GM12878 (cell line): ENCODE data around the gene RBKS. TPM values are rescaled to one million over a fixed set of nuclear protein-coding genes. Genes with fewer than 3 reads are reported as not detected.

Experiments used
- ATAC-seq: fragments of 200-7000 bp; cut with Tn5 transposase; 3 replicates; pipeline ENCODE4 v1.9.1; 2020; ENCODE audit warnings: mild to moderate bottlenecking, moderate library complexity
- BruUV-seq: library from RNA; stranded (reverse); fragments of 400-500 nt; replicated peaks from 2 replicates; lab custom pipeline; 2021; lab: Mats Ljungman, UMichigan
- CTCF ChIA-PET: fragments of 300-600 bp; sonication (Branson Sonifier 250); formaldehyde crosslinking; extraction: SDS; loops from one replicate; lab custom pipeline; 2021; ENCODE audit warnings: inconsistent platforms; lab: Yijun Ruan, JAX
- POLR2A ChIA-PET: fragments of 350-600 bp; formaldehyde crosslinking; extraction: SDS; loops from one replicate; lab custom pipeline; 2021; ENCODE audit warnings: inconsistent platforms; lab: Charles Lee
- RAD21 ChIA-PET: fragments of 300-600 bp; sonication (Branson Sonifier 250); formaldehyde crosslinking; loops from one replicate; lab custom pipeline; 2023; ENCODE audit warnings: antibody characterized with exemption; ENCODE audit not compliant: unreplicated experiment; lab: Charles Lee
- SMC1A ChIA-PET: fragments of 300-600 bp; sonication (Branson Sonifier 250); formaldehyde crosslinking; loops from one replicate; lab custom pipeline; 2023; ENCODE audit not compliant: unreplicated experiment, uncharacterized antibody; lab: Charles Lee
- DNase-seq: peaks from one replicate; pipeline ENCODE4 v3.0.0-alpha.2; 2011; ENCODE audit warnings: low read depth, low spot score
- FAIRE-seq: peaks from 3 replicates; lab custom pipeline; 2011; peaks lifted over from hg19 to GRCh38; lab: Jason Lieb, UNC
- H2AFZ ChIP-seq: 2 replicates; pipeline ENCODE4 v1.6.0; 2011; ENCODE audit warnings: low read depth, low read length, control low read depth; ENCODE audit not compliant: control insufficient read depth
- H3K27ac ChIP-seq: 2 replicates; pipeline ENCODE4 v1.5.1; 2011; ENCODE audit warnings: control low read depth; ENCODE audit not compliant: control insufficient read depth, insufficient read depth
- H3K27me3 ChIP-seq, 2 experiments: replicated peaks in 1 of 2; 2 replicates each; pipeline versions ENCODE4 v1.6.0 to v1.6.1; 2011; ENCODE audit warnings: low read length in 1 of 2; ENCODE audit not compliant: control insufficient read depth in 2 of 2, insufficient read depth in 2 of 2
- H3K36me3 ChIP-seq, 2 experiments: 2 replicates each; pipeline ENCODE4 v1.5.1; 2011; ENCODE audit warnings: low read length in 1 of 2; ENCODE audit not compliant: control insufficient read depth in 2 of 2, insufficient read depth in 2 of 2
- H3K4me1 ChIP-seq: 2 replicates; pipeline ENCODE4 v1.6.1; 2011; ENCODE audit warnings: mild to moderate bottlenecking, low read length, moderate library complexity, mixed read lengths; ENCODE audit not compliant: control insufficient read depth, insufficient read depth
- H3K4me2 ChIP-seq: 2 replicates; pipeline ENCODE4 v1.6.0; 2011; ENCODE audit warnings: control low read depth; ENCODE audit not compliant: control insufficient read depth, insufficient read depth
- H3K4me3 ChIP-seq: fragments of 200-600 bp; sonication (generic); 2 replicates; pipeline ENCODE4 v1.5.1; 2016
- H3K79me2 ChIP-seq: 2 replicates; pipeline ENCODE4 v1.6.0; 2011; ENCODE audit warnings: low read length; ENCODE audit not compliant: control insufficient read depth, insufficient read depth
- H3K9ac ChIP-seq: 2 replicates; pipeline ENCODE4 v1.8.0; 2011; ENCODE audit warnings: low read length, control low read depth, mixed read lengths; ENCODE audit not compliant: control insufficient read depth, insufficient read depth
- H3K9me3 ChIP-seq: replicated peaks from 3 replicates; pipeline ENCODE4 v1.5.1; 2011; ENCODE audit warnings: mild to moderate bottlenecking, low read length; ENCODE audit not compliant: control insufficient read depth, insufficient read depth
- H4K20me1 ChIP-seq: 2 replicates; pipeline ENCODE4 v1.6.0; 2011; ENCODE audit not compliant: control insufficient read depth, insufficient read depth
- DPF2 ChIP-seq: fragments of 450-650 bp; IDR thresholded peaks from 2 replicates; pipeline ENCODE4 v1.6.1; 2017; ENCODE audit warnings: mild to moderate bottlenecking
- HDAC6 ChIP-seq: fragments of 200-600 bp; sonication (generic); IDR thresholded peaks from one replicate; pipeline ENCODE4 v1.8.0; 2017; ENCODE audit warnings: antibody characterized with exemption; ENCODE audit not compliant: unreplicated experiment
- MYB ChIP-seq: fragments of 150-350 bp; IDR thresholded peaks from 2 replicates; pipeline ENCODE4 v1.6.1; 2014; ENCODE audit warnings: mild to moderate bottlenecking, low read depth, low read length, borderline replicate concordance
- POLR2A ChIP-seq: IDR thresholded peaks from 2 replicates; pipeline ENCODE4 v1.6.1; 2011; ENCODE audit warnings: low read depth, mild to moderate bottlenecking, low read length
- SMAD5 ChIP-seq: IDR thresholded peaks from 2 replicates; pipeline ENCODE4 v1.6.1; 2016; ENCODE audit warnings: antibody characterized with exemption, low read depth
- YY1 ChIP-seq: IDR thresholded peaks from 2 replicates; pipeline ENCODE4 v1.6.1; 2011; ENCODE audit warnings: low read depth, mild to moderate bottlenecking, low read length
- WGBS: methylation state at CpG from one replicate; pipeline ENCODE4 v1.1.6; 2016; ENCODE audit warnings: low lambda C conversion rate; ENCODE audit not compliant: insufficient replicate concordance, insufficient coverage; ENCODE audit errors: missing lambda C conversion rate; 5-methylcytosine and 5-hydroxymethylcytosine counted together
- in situ Hi-C: fragments of 300-500 bp; cut with MboI; formaldehyde crosslinking; loops from 9 replicates; pipeline ENCODE4 v1.14.3; 2018; ENCODE audit warnings: mixed read lengths
- intact Hi-C: fragments of 100-400 bp; cut with micrococcal nuclease; formaldehyde crosslinking; loops from one replicate; pipeline ENCODE4 v1.14.2; 2022; ENCODE audit not compliant: unreplicated experiment
- polyA plus RNA-seq, 11 experiments: library from polyadenylated mRNA; depleted of rRNA in 4 of 11; unstranded in 6 of 11; stranded (reverse) in 5 of 11; fragments of >200 nt; fragmentation: Nextera tagmentation in 4 of 11; fragmentation: Illumina TruSeq in 1 of 11; extraction: Ambion mirVana in 4 of 11; extraction: Trizol in 1 of 11; gene quantifications; 1 replicate in 1 of 11; 2 replicates in 10 of 11; pipeline versions ENCODE4 v1.2.1 to v1.2.3, GENCODE V29; 2011 to 2016; ENCODE audit warnings: inconsistent platforms in 2 of 11, missing spikeins in 2 of 11, low read depth in 1 of 11
- total RNA-seq, 4 experiments: library from RNA; depleted of rRNA in 3 of 4; stranded (reverse); fragments of >200 nt in 3 of 4; fragmentation: Illumina TruSeq in 1 of 4; extraction: Trizol in 1 of 4; gene quantifications; 2 replicates each; pipeline versions ENCODE4 v1.2.1 to v1.2.3, GENCODE V29; 2013 to 2021
- TF ChIP-seq, protein P1 (sequence below): fragments of 450-650 bp; IDR thresholded peaks from 2 replicates; pipeline ENCODE4 v1.6.1; 2017; ENCODE audit warnings: mild to moderate bottlenecking, moderate library complexity
- TF ChIP-seq, protein P2 (sequence below): fragments of 450-650 bp; IDR thresholded peaks from 2 replicates; pipeline ENCODE4 v1.6.1; 2016; ENCODE audit warnings: mild to moderate bottlenecking
- TF ChIP-seq, protein P3 (sequence below): fragments of 450-650 bp; IDR thresholded peaks from 2 replicates; pipeline ENCODE4 v1.6.1; 2017; ENCODE audit warnings: mild to moderate bottlenecking, moderate library complexity
- TF ChIP-seq, protein P4 (sequence below): IDR thresholded peaks from 2 replicates; pipeline ENCODE4 v1.6.1; 2012; ENCODE audit warnings: low read depth, low read length, improper control_type of control experiment

RBKS gene
- total and polyA plus RNA-seq, 10 of the 15 experiments (the other 5 are each of a cell fraction or from before 2014, with no cell fraction given) = 0.39 to 1.8 (median 1.0) TPM

DNA sequence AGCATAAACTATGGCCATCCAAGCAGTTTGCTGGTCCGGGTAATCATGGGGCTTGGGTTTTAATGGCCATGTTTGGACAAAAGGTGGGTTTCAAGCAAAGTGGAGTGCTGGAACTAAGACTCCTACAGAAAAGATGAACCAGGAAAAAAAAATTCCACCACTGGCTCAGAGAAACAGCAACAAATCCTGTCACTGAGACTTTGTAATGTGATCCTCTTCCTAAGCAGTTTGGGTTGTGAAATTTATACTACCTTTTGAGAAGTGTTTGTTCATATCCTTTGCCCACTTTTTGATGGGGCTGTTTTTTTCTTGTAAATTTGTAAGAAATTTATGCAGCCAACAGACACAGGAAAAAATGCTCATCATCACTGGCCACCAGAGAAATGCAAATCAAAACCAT, 78.4 kb downstream of the RBKS start:
- in situ Hi-C loops = no loop called here
- no peak for FAIRE-seq
- intact Hi-C loops = no loop called here
- Histone ChIP-seq H3K27ac (no peak overlapping the region), H4K20me1 (no peaks in the 10 kb centered on the region), H3K4me2 (no peak overlapping the region), H3K4me3 (no peak overlapping the region), H3K4me1 (no peaks in the 10 kb centered on the region), H3K9me3 (no peaks in the 10 kb centered on the region), H3K9ac (no peak overlapping the region), H3K79me2 (no peaks in the 10 kb centered on the region), H3K27me3 (no peaks in the 10 kb centered on the region), H3K36me3 (no peaks in the 10 kb centered on the region), H2AFZ (no peak overlapping the region)
- ChIA-PET RAD21 (no interaction called here), CTCF (no interaction called here), SMC1A (no interaction called here), POLR2A (no interaction called here)
- no peak for DNase-seq
- TF ChIP-seq MYB (no peak), YY1 (no peak), POLR2A (no peak), DPF2 (no peak), HDAC6 (no peak), SMAD5 (no peak)
- TF ChIP-seq, protein P1, sequence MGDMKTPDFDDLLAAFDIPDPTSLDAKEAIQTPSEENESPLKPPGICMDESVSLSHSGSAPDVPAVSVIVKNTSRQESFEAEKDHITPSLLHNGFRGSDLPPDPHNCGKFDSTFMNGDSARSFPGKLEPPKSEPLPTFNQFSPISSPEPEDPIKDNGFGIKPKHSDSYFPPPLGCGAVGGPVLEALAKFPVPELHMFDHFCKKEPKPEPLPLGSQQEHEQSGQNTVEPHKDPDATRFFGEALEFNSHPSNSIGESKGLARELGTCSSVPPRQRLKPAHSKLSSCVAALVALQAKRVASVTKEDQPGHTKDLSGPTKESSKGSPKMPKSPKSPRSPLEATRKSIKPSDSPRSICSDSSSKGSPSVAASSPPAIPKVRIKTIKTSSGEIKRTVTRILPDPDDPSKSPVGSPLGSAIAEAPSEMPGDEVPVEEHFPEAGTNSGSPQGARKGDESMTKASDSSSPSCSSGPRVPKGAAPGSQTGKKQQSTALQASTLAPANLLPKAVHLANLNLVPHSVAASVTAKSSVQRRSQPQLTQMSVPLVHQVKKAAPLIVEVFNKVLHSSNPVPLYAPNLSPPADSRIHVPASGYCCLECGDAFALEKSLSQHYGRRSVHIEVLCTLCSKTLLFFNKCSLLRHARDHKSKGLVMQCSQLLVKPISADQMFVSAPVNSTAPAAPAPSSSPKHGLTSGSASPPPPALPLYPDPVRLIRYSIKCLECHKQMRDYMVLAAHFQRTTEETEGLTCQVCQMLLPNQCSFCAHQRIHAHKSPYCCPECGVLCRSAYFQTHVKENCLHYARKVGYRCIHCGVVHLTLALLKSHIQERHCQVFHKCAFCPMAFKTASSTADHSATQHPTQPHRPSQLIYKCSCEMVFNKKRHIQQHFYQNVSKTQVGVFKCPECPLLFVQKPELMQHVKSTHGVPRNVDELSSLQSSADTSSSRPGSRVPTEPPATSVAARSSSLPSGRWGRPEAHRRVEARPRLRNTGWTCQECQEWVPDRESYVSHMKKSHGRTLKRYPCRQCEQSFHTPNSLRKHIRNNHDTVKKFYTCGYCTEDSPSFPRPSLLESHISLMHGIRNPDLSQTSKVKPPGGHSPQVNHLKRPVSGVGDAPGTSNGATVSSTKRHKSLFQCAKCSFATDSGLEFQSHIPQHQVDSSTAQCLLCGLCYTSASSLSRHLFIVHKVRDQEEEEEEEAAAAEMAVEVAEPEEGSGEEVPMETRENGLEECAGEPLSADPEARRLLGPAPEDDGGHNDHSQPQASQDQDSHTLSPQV = no peak
- TF ChIP-seq, protein P2, sequence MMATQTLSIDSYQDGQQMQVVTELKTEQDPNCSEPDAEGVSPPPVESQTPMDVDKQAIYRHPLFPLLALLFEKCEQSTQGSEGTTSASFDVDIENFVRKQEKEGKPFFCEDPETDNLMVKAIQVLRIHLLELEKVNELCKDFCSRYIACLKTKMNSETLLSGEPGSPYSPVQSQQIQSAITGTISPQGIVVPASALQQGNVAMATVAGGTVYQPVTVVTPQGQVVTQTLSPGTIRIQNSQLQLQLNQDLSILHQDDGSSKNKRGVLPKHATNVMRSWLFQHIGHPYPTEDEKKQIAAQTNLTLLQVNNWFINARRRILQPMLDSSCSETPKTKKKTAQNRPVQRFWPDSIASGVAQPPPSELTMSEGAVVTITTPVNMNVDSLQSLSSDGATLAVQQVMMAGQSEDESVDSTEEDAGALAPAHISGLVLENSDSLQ = no peak
- TF ChIP-seq, protein P3, sequence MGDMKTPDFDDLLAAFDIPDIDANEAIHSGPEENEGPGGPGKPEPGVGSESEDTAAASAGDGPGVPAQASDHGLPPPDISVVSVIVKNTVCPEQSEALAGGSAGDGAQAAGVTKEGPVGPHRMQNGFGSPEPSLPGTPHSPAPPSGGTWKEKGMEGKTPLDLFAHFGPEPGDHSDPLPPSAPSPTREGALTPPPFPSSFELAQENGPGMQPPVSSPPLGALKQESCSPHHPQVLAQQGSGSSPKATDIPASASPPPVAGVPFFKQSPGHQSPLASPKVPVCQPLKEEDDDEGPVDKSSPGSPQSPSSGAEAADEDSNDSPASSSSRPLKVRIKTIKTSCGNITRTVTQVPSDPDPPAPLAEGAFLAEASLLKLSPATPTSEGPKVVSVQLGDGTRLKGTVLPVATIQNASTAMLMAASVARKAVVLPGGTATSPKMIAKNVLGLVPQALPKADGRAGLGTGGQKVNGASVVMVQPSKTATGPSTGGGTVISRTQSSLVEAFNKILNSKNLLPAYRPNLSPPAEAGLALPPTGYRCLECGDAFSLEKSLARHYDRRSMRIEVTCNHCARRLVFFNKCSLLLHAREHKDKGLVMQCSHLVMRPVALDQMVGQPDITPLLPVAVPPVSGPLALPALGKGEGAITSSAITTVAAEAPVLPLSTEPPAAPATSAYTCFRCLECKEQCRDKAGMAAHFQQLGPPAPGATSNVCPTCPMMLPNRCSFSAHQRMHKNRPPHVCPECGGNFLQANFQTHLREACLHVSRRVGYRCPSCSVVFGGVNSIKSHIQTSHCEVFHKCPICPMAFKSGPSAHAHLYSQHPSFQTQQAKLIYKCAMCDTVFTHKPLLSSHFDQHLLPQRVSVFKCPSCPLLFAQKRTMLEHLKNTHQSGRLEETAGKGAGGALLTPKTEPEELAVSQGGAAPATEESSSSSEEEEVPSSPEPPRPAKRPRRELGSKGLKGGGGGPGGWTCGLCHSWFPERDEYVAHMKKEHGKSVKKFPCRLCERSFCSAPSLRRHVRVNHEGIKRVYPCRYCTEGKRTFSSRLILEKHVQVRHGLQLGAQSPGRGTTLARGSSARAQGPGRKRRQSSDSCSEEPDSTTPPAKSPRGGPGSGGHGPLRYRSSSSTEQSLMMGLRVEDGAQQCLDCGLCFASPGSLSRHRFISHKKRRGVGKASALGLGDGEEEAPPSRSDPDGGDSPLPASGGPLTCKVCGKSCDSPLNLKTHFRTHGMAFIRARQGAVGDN = no peak
- TF ChIP-seq, protein P4, sequence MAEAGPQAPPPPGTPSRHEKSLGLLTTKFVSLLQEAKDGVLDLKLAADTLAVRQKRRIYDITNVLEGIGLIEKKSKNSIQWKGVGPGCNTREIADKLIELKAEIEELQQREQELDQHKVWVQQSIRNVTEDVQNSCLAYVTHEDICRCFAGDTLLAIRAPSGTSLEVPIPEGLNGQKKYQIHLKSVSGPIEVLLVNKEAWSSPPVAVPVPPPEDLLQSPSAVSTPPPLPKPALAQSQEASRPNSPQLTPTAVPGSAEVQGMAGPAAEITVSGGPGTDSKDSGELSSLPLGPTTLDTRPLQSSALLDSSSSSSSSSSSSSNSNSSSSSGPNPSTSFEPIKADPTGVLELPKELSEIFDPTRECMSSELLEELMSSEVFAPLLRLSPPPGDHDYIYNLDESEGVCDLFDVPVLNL = no peak
- no TSS peak for BruUV-seq
- 83% methylated on average over 1 of the region's 1 CpG for WGBS
- no peak for ATAC-seq
